Stomach (tissue), 4 donors: ENCODE results near the gene SORL1.

Experiments used
- POLR2AphosphoS5 ChIP-seq, 3 donors: sonication (generic); formaldehyde crosslinking; IDR thresholded peaks; one replicate each; pipeline ENCODE4 v1.6.1; 2016; ENCODE audit warnings: antibody characterized with exemption in 3 of 3
- TF ChIP-seq, protein P1 (sequence below), 7 experiments: fragments of 450-650 bp in 4 of 7; fragments of 200-600 bp in 3 of 7; sonication (generic) in 3 of 7; IDR thresholded peaks; one replicate each; pipeline ENCODE4 v1.5.1; 2016 to 2019; ENCODE audit warnings: antibody characterized with exemption in 7 of 7, control low read depth in 2 of 7, mild to moderate bottlenecking in 1 of 7

GRCh38 chr11:121613724-121614123 lies 161.6 kb downstream of the SORL1 start:
- TF ChIP-seq POLR2AphosphoS5 (IDR thresholded peaks at IDR 0.05), result no peak
- TF ChIP-seq, protein P1, sequence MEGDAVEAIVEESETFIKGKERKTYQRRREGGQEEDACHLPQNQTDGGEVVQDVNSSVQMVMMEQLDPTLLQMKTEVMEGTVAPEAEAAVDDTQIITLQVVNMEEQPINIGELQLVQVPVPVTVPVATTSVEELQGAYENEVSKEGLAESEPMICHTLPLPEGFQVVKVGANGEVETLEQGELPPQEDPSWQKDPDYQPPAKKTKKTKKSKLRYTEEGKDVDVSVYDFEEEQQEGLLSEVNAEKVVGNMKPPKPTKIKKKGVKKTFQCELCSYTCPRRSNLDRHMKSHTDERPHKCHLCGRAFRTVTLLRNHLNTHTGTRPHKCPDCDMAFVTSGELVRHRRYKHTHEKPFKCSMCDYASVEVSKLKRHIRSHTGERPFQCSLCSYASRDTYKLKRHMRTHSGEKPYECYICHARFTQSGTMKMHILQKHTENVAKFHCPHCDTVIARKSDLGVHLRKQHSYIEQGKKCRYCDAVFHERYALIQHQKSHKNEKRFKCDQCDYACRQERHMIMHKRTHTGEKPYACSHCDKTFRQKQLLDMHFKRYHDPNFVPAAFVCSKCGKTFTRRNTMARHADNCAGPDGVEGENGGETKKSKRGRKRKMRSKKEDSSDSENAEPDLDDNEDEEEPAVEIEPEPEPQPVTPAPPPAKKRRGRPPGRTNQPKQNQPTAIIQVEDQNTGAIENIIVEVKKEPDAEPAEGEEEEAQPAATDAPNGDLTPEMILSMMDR (IDR thresholded peaks at IDR 0.05), result no peak
